ENCODE measurements around the gene SCAMP1. TPM values are rescaled to one million over a fixed set of nuclear protein-coding genes. Genes with fewer than 3 reads are reported as not detected.

The SCAMP1 gene
- polyA plus RNA-seq, 4 donors: 42.9 to 57.4 (median 48.2) TPM

Other genes with a start within 250 kb of the SCAMP1 start
- gene AP3B1, start 65.9 kb upstream of the SCAMP1 start, polyA plus RNA-seq (ENCODE audit: insufficient read length in 4 of 4): 10 to 100 TPM; 62.3 to 79.2 (median 73.6) TPM

Measured in left renal cortex interstitium (tissue), 4 donors.